HEK293 (cell line): ENCODE results near the gene ADD2.
A peak's percentile ranks its signal among the peaks of the same experiment; 100 is the strongest.

ENCODE experiments used
- CTCF ChIA-PET: fragments of 350-600 bp; formaldehyde crosslinking; extraction: SDS; loops from one replicate; lab custom pipeline; 2021; ENCODE audit warnings: antibody characterized with exemption; lab: Yijun Ruan, JAX
- POLR2A ChIA-PET: fragments of 300-600 bp; formaldehyde crosslinking; extraction: SDS; loops from one replicate; lab custom pipeline; 2020; ENCODE audit warnings: antibody characterized with exemption, inconsistent platforms; lab: Yijun Ruan, JAX
- H3K27ac ChIP-seq: fragments of 200-500 bp; sonication (Bioruptor generic); 2 replicates; pipeline ENCODE4 v1.5.1; 2014; ENCODE audit warnings: low read depth, low read length, control low read depth, inconsistent platforms; ENCODE audit errors: extremely low read depth
- H3K36me3 ChIP-seq, 2 experiments: fragments of 200-500 bp in 1 of 2; sonication (Bioruptor generic) in 1 of 2; 1 replicate in 1 of 2; 2 replicates in 1 of 2; pipeline ENCODE4 v1.5.1; 2014 to 2017; ENCODE audit warnings: inconsistent platforms in 2 of 2, low read length in 2 of 2; ENCODE audit not compliant: control insufficient read depth in 2 of 2, insufficient read depth in 1 of 2
- H3K4me1 ChIP-seq: fragments of 200-500 bp; sonication (Bioruptor generic); 2 replicates; pipeline ENCODE4 v1.5.1; 2014; ENCODE audit warnings: mild to moderate bottlenecking, low read length, inconsistent platforms; ENCODE audit not compliant: control insufficient read depth, insufficient read depth
- H3K4me3 ChIP-seq: 2 replicates; pipeline ENCODE4 v1.5.1; 2011; ENCODE audit warnings: low read depth, mild to moderate bottlenecking, control low read depth, low read length, moderate library complexity
- H3K9me3 ChIP-seq: fragments of 200-500 bp; sonication (Bioruptor generic); 2 replicates; pipeline ENCODE4 v1.5.1; 2014; ENCODE audit warnings: low read depth, low read length, inconsistent platforms; ENCODE audit not compliant: control insufficient read depth, insufficient read depth
- GLI2 ChIP-seq: fragments of 450-650 bp; formaldehyde crosslinking; IDR thresholded peaks from 2 replicates; pipeline ENCODE4; 2017; ENCODE audit warnings: missing biosample characterization, missing genetic modification characterization, low read depth, borderline replicate concordance
- KLF10 ChIP-seq: fragments of 450-650 bp; IDR thresholded peaks from 2 replicates; pipeline ENCODE4 v1.5.1; 2018; ENCODE audit warnings: missing biosample characterization, mild to moderate bottlenecking, missing genetic modification characterization
- MEIS1 ChIP-seq: sonication (generic); formaldehyde crosslinking; IDR thresholded peaks from 2 replicates; pipeline ENCODE4 v1.8.1; 2022; ENCODE audit warnings: missing genetic modification reagents, mild to moderate bottlenecking, borderline replicate concordance
- SP2 ChIP-seq: fragments of 450-650 bp; formaldehyde crosslinking; IDR thresholded peaks from 2 replicates; pipeline ENCODE4 v1.5.1; 2016; ENCODE audit warnings: missing biosample characterization, missing genetic modification characterization
- WT1 ChIP-seq: fragments of 450-650 bp; formaldehyde crosslinking; IDR thresholded peaks from 2 replicates; pipeline ENCODE4 v1.5.1; 2016; ENCODE audit warnings: missing biosample characterization, missing genetic modification characterization
- ZBTB17 ChIP-seq: fragments of 450-650 bp; formaldehyde crosslinking; IDR thresholded peaks from 2 replicates; pipeline ENCODE4 v1.5.1; 2016; ENCODE audit warnings: missing biosample characterization, missing genetic modification characterization
- ZIC2 ChIP-seq: fragments of 450-650 bp; formaldehyde crosslinking; IDR thresholded peaks from 2 replicates; pipeline ENCODE4 v1.5.1; 2016; ENCODE audit warnings: missing biosample characterization, missing genetic modification characterization
- ZNF10 ChIP-seq: fragments of 450-650 bp; formaldehyde crosslinking; IDR thresholded peaks from 2 replicates; pipeline ENCODE4 v1.5.1; 2017; ENCODE audit warnings: missing biosample characterization, missing genetic modification characterization
- ZNF146 ChIP-seq: fragments of 450-650 bp; formaldehyde crosslinking; IDR thresholded peaks from 2 replicates; pipeline ENCODE4 v1.5.1; 2016; ENCODE audit warnings: missing biosample characterization, missing genetic modification characterization
- ZNF148 ChIP-seq: fragments of 450-650 bp; formaldehyde crosslinking; IDR thresholded peaks from 2 replicates; pipeline ENCODE4 v1.5.0; 2017; ENCODE audit warnings: missing biosample characterization, missing genetic modification characterization, borderline replicate concordance
- ZNF16 ChIP-seq: fragments of 450-650 bp; formaldehyde crosslinking; IDR thresholded peaks from 2 replicates; pipeline ENCODE4 v1.5.1; 2016; ENCODE audit warnings: low read depth, missing biosample characterization, missing genetic modification characterization
- ZNF274 ChIP-seq, 2 experiments: fragments of 200-500 bp in 1 of 2; fragments of 450-650 bp in 1 of 2; sonication (Bioruptor generic) in 1 of 2; formaldehyde crosslinking in 1 of 2; IDR thresholded peaks; 2 replicates each; pipeline versions ENCODE4 v1.5.1 to v1.6.1; 2014 to 2016; ENCODE audit warnings: borderline replicate concordance in 1 of 2, inconsistent platforms in 1 of 2, low read length in 1 of 2, missing biosample characterization in 1 of 2, missing genetic modification characterization in 1 of 2
- ZNF324 ChIP-seq: fragments of 450-650 bp; formaldehyde crosslinking; IDR thresholded peaks from 2 replicates; pipeline ENCODE4 v1.5.1; 2016; ENCODE audit warnings: missing biosample characterization, missing genetic modification characterization
- ZNF341 ChIP-seq: fragments of 450-650 bp; formaldehyde crosslinking; IDR thresholded peaks from 2 replicates; pipeline ENCODE4; 2016; ENCODE audit warnings: low read depth, missing biosample characterization, missing genetic modification characterization
- ZNF530 ChIP-seq: fragments of 450-650 bp; formaldehyde crosslinking; IDR thresholded peaks from 2 replicates; pipeline ENCODE4 v1.5.1; 2016; ENCODE audit warnings: low read depth, missing biosample characterization, missing genetic modification characterization
- ZNF548 ChIP-seq: fragments of 450-650 bp; formaldehyde crosslinking; IDR thresholded peaks from 2 replicates; pipeline ENCODE4 v1.5.1; 2016; ENCODE audit warnings: missing biosample characterization, missing genetic modification characterization
- ZNF580 ChIP-seq: fragments of 450-650 bp; formaldehyde crosslinking; IDR thresholded peaks from 2 replicates; pipeline ENCODE4 v1.5.1; 2016; ENCODE audit warnings: missing biosample characterization, missing genetic modification characterization
- ZNF629 ChIP-seq: fragments of 450-650 bp; formaldehyde crosslinking; IDR thresholded peaks from 2 replicates; pipeline ENCODE4 v1.5.1; 2017; ENCODE audit warnings: missing biosample characterization, missing genetic modification characterization
- ZNF645 ChIP-seq: fragments of 450-650 bp; formaldehyde crosslinking; IDR thresholded peaks from 2 replicates; pipeline ENCODE4; 2016; ENCODE audit warnings: missing biosample characterization, missing genetic modification characterization
- ZNF654 ChIP-seq: fragments of 450-650 bp; formaldehyde crosslinking; IDR thresholded peaks from 2 replicates; pipeline ENCODE4 v1.5.1; 2016; ENCODE audit warnings: low read depth, missing biosample characterization, missing genetic modification characterization
- ZNF843 ChIP-seq: fragments of 450-650 bp; formaldehyde crosslinking; IDR thresholded peaks from 2 replicates; pipeline ENCODE4 v1.5.1; 2016; ENCODE audit warnings: missing biosample characterization, missing genetic modification characterization
- TF ChIP-seq, protein P1 (sequence below): fragments of 450-650 bp; formaldehyde crosslinking; conservative IDR thresholded peaks from 2 replicates; pipeline ENCODE4 v1.5.1; 2016; ENCODE audit warnings: low read depth, missing biosample characterization, missing genetic modification characterization

Gene ADD2

GRCh38 chr2:70620020-70620419 lies 148.0 kb downstream of the ADD2 start (continued):
- TF ChIP-seq ZNF654 (tag by site-specific recombination) (no peak), ZNF274 (IDR thresholded peaks at IDR 0.05; ENCODE audit: low read length) (no peak), ZNF274 (tag by site-specific recombination; IDR thresholded peaks at IDR 0.05; ENCODE audit: borderline replicate concordance) (no peak), ZNF324 (no peak), ZNF580 (tag by site-specific recombination) (no peak), ZNF148 (no peak), ZNF548 (no peak), ZNF843 (tag by site-specific recombination) (no peak), ZNF16 (tag by site-specific recombination) (no peak)

DNA sequence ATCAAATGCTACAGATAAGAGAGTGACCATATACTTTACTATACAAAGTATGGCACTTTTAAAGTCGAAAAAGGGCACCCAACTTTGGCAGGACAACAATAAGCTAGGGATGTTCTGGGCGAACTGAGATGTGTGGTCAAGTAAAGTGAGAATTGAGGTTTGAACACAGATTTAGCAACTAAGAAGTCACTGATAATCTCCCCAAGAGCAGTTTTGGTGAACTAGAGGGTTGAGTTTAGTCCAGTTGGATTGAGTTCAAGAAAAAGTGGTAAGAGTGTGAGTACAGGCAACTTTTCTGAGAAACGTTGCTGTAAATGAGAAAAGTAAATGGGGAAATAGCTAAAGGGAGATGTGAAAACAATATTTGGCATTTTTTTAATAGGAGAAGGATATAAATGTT lies 148.8 kb downstream of the ADD2 start:
- Histone ChIP-seq H3K4me1 (no peaks in the 10 kb centered on the region), H3K27ac (no peak overlapping the region)
- CTCF ChIA-PET, result interaction anchor here (0.6 to 6.4 kb wide), 14 partner anchors 7 to 315 kb away, joined by 3 to 98 read pairs (median 7); partner anchors contain the start of gene FAM136A
- TF ChIP-seq ZNF530 (tag by site-specific recombination) (no peak), WT1 (tag by site-specific recombination) (no peak), ZNF629 (tag by site-specific recombination) (no peak), KLF10 (tag by site-specific recombination) (no peak), ZNF146 (tag by site-specific recombination) (no peak), MEIS1 (no peak), ZNF654 (tag by site-specific recombination) (no peak), ZNF341 (tag by site-specific recombination) (no peak)
- TF ChIP-seq, all 188 proteins: peak for 0
- Histone ChIP-seq H3K9me3 (no peaks in the 10 kb centered on the region), H3K4me3 (no peak overlapping the region), H3K36me3 (no peaks in the 10 kb centered on the region)
- POLR2A ChIA-PET, result no interaction called here

DNA sequence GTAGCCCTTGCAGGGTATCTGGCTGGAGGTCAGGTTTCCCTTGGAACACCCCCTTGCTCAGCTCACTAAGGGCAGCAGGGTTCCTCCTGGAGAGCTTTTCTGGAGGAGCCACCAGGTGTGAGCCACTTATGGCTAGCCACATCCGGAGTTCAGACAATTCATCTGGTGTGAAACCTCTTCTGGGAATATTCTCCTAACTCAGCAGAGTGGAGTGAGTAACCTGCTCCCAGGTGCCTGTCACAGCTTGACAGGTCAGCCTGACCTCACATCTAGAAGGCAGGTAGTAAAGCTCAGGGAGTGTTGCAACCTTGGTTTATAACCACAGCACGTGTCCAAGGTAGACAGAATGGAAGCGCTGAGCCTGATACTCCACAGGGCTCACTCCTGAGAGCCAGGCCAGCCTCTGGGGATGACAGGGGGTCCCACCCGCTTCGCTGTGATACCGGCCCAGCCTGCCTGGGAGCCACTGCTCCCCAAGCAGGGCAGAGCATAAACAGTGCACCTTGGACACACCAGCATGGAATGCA lies 151.8 kb downstream of the ADD2 start:
- CTCF ChIA-PET, result interaction anchor here (0.6 to 6.4 kb wide), 7 partner anchors 11 to 754 kb away, joined by 3 to 98 read pairs (median 9); partner anchors contain the start of gene FAM136A
- no peak overlapping the region for H3K27ac ChIP-seq
- no peaks in the 10 kb centered on the region for H3K9me3 ChIP-seq
- no peak overlapping the region for H3K4me3 ChIP-seq
- no peaks in the 10 kb centered on the region for H3K36me3 ChIP-seq
- TF ChIP-seq ZIC2 (peak; percentile 47; the same call in 1 of the 2 replicates), GLI2 (tag by site-specific recombination) (no peak)
- POLR2A ChIA-PET, result no interaction called here
- H3K4me1 ChIP-seq, result no peaks in the 10 kb centered on the region

- H3K4me1 ChIP-seq, result no peaks in the 10 kb centered on the region
- no peak overlapping the region for H3K4me3 ChIP-seq
- ChIA-PET POLR2A (no interaction called here), CTCF (interaction anchor here (0.6 to 6.4 kb wide), 5 partner anchors 11 to 561 kb away, joined by 3 to 98 read pairs (median 9); partner anchors contain the start of gene FAM136A)
- H3K27ac ChIP-seq, result no peak overlapping the region
- no peaks in the 10 kb centered on the region for H3K36me3 ChIP-seq
- H3K9me3 ChIP-seq, result no peaks in the 10 kb centered on the region
- TF ChIP-seq ZNF843 (tag by site-specific recombination), result no peak
- TF ChIP-seq ZNF10 (tag by site-specific recombination), result no peak
- TF ChIP-seq SP2 (tag by site-specific recombination), result no peak
- TF ChIP-seq ZBTB17 (tag by site-specific recombination), result no peak
- TF ChIP-seq, protein P1, sequence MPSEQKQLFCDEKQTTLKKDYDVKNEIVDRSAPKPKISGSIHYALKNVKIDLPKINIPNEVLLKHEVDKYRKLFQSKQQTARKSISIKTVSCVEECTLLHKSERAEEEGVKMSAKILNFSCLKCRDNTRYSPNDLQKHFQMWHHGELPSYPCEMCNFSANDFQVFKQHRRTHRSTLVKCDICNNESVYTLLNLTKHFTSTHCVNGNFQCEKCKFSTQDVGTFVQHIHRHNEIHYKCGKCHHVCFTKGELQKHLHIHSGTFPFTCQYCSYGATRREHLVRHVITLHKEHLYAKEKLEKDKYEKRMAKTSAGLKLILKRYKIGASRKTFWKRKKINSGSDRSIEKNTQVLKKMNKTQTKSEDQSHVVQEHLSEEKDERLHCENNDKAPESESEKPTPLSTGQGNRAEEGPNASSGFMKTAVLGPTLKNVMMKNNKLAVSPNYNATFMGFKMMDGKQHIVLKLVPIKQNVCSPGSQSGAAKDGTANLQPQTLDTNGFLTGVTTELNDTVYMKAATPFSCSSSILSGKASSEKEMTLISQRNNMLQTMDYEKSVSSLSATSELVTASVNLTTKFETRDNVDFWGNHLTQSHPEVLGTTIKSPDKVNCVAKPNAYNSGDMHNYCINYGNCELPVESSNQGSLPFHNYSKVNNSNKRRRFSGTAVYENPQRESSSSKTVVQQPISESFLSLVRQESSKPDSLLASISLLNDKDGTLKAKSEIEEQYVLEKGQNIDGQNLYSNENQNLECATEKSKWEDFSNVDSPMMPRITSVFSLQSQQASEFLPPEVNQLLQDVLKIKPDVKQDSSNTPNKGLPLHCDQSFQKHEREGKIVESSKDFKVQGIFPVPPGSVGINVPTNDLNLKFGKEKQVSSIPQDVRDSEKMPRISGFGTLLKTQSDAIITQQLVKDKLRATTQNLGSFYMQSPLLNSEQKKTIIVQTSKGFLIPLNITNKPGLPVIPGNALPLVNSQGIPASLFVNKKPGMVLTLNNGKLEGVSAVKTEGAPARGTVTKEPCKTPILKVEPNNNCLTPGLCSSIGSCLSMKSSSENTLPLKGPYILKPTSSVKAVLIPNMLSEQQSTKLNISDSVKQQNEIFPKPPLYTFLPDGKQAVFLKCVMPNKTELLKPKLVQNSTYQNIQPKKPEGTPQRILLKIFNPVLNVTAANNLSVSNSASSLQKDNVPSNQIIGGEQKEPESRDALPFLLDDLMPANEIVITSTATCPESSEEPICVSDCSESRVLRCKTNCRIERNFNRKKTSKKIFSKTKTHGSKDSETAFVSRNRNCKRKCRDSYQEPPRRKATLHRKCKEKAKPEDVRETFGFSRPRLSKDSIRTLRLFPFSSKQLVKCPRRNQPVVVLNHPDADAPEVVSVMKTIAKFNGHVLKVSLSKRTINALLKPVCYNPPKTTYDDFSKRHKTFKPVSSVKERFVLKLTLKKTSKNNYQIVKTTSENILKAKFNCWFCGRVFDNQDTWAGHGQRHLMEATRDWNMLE, result no peak
- no peak for TF ChIP-seq ZNF645
Observed at GRCh38 chr2:70615222-70615621, 152.8 kb downstream of the ADD2 start.
